ENCODE data around the gene MCTP1.

DNA sequence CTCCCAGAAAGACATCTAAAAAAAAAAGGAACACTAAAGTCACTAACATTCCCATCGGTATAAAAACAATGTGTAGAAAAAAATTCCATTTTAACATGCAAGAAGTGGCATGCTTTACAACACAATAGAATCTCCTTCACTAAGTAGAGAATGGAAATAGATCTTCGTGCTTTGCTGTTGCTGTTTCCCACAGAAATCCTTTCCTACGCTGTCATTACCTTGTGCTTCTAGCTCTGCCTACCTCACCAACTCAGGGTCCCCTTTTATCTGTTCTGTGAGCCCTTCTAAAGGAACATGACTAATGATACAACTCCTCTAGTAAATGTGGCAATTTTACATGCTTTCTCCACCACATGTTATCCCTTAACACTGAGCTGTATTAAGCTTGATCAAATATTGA, 202.9 kb downstream of the MCTP1 start:
- no peak for TF ChIP-seq CTCF (conservative IDR thresholded peaks at IDR 0.05; ENCODE audit: low read depth, low read length)
- no peak for TF ChIP-seq EZH2phosphoT487 (IDR thresholded peaks at IDR 0.05; ENCODE audit: borderline replicate concordance, low read length)
